Stomach (tissue), 4 donors: ENCODE data around the gene SPATA2.

ENCODE experiments used
- POLR2A ChIP-seq, 4 donors: fragments of 450-650 bp; IDR thresholded peaks; one replicate each; pipeline ENCODE4 v1.6.1; 2016; ENCODE audit warnings: antibody characterized with exemption in 4 of 4, control low read depth in 2 of 4, mild to moderate bottlenecking in 1 of 4, moderate library complexity in 1 of 4
- TF ChIP-seq, protein P1 (sequence below), 7 experiments: fragments of 450-650 bp in 4 of 7; fragments of 200-600 bp in 3 of 7; sonication (generic) in 3 of 7; IDR thresholded peaks; one replicate each; pipeline ENCODE4 v1.5.1; 2016 to 2019; ENCODE audit warnings: antibody characterized with exemption in 7 of 7, control low read depth in 2 of 7, mild to moderate bottlenecking in 1 of 7

DNA sequence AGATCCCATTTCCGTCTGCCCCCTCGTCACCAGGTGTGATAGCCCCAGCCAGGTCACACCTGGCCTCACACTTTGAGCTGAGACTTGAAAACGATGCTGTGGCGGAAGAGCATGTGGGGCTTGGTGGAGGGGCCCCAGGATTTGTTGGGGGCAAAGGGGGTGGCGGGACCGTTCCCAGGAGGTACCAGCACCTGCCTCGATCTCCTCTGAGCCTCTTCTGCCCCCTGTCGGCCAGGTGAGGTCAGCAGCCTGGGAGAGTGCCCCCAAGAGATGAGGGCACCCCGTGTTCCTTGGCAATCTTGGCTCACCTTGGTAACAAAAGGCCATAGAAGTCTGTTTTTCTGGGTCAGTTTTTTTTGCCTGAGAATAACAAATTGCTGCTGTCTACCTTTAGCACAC is 25.4 kb downstream of the SPATA2 start:
- TF ChIP-seq, protein P1, sequence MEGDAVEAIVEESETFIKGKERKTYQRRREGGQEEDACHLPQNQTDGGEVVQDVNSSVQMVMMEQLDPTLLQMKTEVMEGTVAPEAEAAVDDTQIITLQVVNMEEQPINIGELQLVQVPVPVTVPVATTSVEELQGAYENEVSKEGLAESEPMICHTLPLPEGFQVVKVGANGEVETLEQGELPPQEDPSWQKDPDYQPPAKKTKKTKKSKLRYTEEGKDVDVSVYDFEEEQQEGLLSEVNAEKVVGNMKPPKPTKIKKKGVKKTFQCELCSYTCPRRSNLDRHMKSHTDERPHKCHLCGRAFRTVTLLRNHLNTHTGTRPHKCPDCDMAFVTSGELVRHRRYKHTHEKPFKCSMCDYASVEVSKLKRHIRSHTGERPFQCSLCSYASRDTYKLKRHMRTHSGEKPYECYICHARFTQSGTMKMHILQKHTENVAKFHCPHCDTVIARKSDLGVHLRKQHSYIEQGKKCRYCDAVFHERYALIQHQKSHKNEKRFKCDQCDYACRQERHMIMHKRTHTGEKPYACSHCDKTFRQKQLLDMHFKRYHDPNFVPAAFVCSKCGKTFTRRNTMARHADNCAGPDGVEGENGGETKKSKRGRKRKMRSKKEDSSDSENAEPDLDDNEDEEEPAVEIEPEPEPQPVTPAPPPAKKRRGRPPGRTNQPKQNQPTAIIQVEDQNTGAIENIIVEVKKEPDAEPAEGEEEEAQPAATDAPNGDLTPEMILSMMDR (IDR thresholded peaks at IDR 0.05), result peak in 5 of 7 experiments; percentile 17 to 52 (median 30)
- TF ChIP-seq POLR2A (IDR thresholded peaks at IDR 0.05), result no peak
